NCI-H1092 treated with DMSO at 0.1 percent for 48 hours (cell line): Measurements from ENCODE around the gene RDH14.
A peak's percentile ranks its signal among the peaks of the same experiment; 100 is the strongest.

Experiments used
- DNase-seq: peaks from one replicate; lab custom pipeline; 2025; lab: John Stamatoyannopoulos, UW

Gene RDH14, protein sequence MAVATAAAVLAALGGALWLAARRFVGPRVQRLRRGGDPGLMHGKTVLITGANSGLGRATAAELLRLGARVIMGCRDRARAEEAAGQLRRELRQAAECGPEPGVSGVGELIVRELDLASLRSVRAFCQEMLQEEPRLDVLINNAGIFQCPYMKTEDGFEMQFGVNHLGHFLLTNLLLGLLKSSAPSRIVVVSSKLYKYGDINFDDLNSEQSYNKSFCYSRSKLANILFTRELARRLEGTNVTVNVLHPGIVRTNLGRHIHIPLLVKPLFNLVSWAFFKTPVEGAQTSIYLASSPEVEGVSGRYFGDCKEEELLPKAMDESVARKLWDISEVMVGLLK

DNA sequence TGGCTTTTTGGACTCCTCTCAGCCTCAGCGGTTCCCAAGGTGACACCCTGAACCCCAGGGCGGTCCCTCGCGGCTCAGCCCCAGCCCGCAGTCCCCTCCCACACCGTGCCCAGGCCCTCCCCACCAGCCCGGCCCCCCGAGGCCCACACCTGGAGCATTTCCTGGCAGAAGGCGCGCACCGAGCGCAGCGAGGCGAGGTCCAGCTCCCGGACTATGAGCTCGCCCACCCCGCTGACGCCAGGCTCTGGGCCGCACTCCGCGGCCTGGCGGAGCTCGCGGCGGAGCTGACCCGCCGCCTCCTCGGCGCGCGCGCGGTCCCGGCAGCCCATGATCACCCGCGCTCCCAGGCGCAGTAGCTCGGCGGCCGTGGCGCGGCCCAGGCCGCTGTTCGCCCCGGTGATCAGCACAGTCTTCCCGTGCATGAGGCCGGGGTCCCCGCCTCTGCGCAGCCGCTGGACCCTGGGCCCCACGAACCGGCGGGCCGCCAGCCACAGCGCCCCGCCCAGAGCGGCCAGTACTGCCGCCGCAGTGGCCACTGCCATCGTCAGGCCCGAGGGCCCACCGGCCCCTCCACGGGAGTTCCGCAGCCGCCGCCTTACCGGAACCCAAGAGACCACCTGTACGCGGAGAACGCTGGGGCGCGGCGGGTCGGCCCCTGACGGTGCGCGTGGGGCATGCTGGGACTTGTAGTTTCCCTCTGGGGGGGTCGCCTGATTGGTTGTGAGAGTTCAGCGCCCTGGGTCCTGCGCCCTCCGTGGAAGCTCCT, at the start of gene RDH14:
Gene RDH14 (minus strand): TSS at position 623 of the 766 bp plus-strand sequence. CDS start 81 bp downstream, at position 542.
- peak; percentile 89 for DNase-seq

DNA sequence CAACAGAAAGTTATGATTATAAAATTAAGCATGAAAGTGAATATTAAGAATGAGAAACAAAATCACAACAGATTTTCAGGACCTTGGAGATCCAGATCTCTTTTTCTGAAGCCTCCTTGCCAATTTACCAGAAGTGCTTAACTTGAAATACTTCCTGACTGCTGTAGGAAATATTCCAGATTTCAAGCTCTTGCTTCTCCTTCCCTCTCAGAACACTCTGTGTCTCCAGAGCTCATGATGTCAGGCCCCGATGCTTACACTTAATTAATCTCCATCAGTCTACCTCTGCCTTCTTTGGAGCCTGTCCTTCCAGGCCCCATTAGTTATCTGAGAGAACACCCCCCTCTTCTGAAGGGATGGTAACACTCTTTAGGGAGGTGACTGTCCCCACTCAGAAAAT, 49.6 kb upstream of the RDH14 start:
- no peak for DNase-seq

DNA sequence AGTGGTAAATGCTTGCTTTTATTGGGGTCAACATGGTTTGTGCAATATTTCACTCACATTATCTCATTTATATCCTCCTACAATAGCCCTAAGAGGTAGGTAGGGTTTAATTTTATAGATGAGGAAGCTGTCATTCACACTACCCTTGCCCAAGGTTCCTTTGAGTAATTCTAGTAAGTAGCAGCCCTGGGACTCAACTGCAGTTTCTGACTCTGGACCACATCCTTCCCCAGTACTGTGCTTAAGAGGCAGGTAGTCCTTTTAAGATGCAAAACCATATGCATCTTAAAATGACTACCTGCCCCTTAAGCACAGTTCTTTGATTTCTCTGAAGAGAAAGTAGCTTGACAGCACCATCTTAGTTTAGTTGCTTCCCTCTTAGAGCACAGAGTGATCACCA, 44.7 kb upstream of the RDH14 start:
- no peak for DNase-seq

DNA sequence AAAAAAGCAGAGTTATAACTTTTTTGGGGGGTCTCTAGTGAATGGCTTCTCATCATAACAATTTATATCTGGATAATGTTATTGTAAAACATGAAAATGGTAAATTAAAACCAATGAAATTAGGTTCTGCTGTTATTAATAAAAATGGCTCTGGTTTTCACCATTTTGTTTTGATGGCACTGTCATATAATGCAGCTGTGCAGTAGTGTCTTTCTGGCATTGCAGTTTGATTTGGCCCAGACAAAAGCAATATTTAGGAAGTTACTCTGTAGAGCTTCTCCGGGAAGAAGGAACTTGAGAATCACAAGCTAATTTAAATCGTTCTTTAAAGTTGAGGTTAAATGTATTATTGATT, 44.1 kb upstream of the RDH14 start:
- DNase-seq, result no peak

DNA sequence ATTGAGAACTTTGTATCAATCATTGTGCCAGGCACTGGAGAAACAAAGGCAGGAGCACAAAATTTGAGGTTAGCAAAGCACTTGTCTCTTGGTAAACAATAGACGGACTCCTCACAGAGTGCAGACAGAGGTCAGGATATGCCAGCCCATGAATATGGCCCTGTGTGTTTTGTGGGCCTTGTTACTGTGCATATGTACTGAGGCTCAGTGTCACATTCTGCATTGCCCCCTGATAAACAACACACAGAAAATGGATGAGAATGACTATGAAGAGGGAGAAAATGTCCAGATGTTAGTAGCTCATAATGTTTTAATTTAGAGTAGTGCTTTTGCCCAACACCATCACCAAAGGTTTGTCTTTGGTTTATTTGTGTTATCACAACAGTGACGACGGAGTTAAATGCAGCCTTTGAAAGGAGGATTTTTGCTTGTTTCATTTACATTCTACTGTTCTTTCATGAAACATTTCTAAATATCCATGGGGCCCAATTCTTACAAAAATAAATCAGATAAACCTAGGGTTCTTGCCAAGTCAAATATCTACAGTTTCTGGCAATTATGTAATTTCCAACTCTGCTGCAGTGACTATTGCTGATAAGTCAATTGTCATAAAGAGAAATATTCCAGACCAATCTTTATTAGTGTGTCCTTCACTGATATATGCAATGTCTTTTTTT, 43.5 kb upstream of the RDH14 start:
- DNase-seq, result no peak

DNA sequence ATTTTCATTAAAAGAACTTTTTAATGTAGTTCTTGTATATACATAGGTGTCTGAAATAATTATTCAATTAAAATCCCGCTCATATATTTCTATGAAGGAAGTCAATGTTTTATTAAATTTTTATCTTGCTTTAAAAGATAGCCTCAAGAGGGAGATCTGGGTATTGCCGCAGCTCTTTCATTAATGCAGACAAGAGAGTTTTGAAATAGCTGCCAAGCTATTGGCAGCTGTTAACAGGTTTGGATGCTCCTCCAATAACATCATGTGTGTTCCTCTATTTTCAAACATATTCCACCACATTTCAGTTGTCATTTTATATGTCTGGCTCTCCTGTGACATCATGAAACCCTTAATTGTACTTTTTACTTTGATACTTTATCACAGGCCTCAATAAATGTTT, 41.8 kb upstream of the RDH14 start:
- DNase-seq, result no peak

DNA sequence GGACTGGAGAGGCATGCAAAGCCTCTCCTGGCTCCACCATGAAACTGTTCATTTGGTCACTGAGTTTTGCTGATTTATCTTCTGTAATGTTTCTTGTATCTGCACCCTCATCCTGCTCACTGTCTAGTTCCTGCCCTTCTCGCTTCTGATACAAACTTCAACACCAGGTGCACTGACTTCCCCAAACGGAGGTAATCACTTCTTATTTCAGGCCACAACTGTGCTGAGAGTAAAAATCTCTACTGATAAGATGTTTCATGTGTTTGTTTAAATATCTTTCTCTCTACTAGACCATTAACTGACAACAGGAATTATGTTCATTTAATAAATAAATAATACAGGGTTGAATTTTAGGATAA, 39.8 kb upstream of the RDH14 start:
- DNase-seq, result no peak

DNA sequence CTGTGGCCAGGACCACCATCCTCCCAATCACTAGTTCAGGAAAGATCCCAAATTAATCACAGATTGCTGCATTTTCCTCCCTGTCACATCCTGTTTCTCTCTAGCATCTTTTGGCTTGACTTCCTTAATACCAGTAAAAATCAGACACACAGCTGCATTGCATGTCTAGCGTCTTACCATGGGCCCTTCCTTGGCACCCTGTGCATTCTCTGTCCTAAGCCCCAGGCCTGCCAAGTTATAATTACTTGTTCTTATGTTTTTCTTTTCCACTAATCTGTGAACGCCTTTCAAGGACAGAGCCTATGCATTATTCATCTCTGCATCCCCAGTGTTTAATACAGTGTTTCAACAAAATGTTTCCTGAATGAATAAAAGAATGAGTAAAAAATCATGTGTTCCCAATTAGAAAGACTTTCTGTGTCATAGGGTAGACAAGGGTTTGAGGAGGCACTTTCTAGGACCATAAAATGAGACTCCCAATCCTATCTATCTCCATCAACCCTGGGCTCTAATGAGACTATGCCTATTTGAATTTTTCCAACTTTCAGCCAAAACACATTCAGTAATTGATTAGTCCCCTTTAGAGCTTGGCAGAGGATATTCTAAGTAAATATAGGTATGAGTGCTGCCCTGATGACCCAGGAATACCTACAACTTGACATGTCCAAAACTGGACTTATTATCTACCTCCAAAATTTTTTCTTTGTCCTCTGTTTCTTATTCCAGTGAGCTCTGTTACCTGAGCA, 39.2 kb upstream of the RDH14 start:
- no peak for DNase-seq

DNA sequence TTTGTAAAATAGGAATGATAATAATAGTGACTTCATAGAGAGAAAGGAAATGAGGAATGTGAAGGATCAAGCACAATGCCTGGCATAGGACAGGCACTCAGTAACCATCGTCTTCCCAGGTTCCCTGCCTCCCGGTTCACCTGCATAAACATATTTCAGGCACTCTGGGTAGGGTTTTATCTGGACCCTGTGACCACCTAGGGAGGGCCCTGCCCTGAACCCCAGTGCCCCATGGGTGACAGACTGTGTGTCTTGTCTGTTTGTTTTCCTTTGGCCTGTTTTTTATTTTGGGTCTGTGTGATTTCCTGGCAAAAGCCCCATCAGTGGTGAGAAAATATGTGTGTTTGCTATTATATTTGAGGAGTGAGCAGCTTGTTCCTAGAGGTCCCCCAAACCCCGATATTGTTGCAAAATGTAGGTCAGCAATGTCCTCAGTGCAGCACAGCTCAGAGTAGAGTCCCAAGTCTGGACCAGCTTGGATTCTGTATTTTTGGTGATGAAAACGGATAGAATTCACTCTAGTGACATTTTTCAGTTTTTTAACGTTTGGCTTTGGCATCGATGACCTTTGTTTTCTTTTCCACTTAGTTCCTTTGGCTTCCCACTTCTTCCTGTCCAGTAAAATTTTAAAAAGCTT, 38.5 kb upstream of the RDH14 start:
- no peak for DNase-seq

DNA sequence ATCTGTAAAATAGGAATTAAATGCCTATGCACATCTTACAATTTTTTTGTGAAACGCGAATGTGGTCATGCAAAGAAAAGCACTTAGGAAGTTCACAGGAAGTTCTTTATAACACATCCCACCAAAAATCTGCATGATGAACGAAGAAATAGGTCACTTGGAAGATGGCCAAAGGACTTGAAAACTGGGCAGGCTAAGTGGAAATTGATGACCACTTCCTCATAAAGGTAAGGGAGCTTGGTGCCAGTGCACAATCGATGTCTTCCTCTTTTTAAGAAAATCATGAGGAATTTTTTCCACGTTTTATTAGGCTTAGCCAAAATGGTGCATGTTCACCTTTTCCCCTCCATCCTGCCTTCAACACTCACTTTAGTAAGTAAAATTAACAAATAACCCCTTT, 37.2 kb upstream of the RDH14 start:
- DNase-seq, result no peak

DNA sequence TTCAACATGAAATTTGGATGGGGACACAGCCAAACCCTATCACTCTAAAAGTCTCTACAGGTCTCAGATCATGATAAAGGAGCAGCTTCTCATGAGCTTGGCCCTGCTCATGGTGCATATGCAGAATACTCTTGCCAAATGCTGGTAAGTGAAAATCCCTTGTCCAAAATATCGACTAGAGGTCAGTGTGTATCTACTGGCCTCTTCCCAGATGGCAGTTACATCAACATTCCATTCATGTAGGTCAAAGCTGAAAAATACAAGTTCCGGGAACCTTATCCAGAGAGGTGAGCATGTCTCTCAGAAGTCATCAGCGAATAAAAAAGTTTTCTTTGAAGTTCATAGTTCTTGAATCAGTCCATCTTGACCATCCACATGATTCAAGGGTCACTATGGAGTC, 36.5 kb upstream of the RDH14 start:
- no peak for DNase-seq

DNA sequence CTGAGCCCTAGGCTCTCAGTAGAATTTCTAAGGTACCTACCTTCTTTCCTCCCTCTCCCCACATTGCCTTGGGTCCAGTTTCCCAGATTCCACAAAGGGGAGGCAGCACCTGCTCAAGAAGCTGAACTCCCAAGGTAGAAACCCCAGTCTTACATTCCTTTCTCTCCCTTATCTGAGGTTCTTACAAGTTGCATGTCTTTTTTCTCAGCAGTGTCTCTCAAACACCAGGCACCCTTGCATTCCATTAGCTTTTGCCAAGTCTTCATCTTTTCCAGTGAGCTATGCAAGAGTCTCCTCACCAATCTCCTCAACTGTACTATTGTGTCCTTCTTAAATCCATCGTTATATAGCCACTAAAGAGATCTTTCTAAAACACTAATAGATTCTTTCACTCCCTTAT, 33.0 kb upstream of the RDH14 start:
- no peak for DNase-seq

DNA sequence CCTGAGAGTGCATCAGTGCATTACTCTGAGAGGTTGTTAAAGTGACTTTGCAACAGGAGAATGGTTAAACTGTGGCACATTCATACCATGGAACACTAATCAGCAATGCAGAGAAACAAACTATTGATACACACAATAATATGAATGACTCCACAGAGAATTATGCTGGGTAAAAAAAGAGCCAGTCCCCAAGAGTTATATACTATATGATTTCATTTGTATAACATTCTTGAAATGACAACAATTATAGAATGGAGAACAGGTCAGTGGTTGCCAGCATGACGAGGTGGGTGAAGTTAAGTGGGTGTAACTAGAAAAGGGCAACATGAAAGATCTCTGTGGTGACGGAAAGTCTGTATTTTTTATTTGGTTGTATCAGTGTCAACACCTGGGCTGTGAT, 31.9 kb upstream of the RDH14 start:
- no peak for DNase-seq

DNA sequence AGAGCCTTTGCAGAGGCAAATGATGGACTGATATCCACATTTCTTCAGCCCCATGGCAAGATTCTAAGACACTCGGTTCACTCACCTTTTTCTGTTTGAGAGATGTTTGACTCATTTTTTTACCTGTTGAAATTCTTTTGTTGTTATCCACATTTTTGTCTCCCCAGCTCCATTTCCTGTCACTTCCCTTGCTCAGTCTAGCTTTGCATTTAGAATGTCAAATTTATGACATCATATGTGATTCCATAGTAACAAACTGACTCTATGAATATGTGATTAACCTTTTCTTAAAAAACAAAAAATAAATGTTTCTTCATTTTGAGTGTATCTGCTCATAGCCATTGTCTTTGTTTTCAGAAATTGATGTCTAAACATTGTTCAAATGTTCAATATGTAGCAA, 28.9 kb upstream of the RDH14 start, which contains the start of gene NT5C1B:
Gene NT5C1B (minus strand): TSS at position 216 of the 400 bp plus-strand sequence. CDS start 101 bp downstream, at position 115.
- DNase-seq, result no peak

DNA sequence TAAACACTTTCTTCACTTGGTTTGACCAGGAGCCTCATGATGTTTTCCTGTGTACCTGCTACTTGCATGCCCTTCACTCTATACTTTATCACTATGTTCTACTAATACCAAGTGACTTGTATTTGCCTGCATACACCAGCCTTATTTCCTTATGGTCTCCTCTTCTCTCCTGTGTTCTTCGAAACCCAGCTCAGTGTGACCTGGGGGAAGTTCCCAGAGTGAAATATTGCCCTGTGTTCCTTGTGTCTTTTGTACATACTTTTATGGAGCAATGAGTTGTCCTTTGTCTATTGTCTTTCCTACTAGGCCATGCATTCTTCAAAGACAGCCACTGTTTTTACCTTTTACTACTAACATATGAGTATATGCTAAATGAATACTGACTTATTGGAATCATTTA, 28.3 kb upstream of the RDH14 start:
- no peak for DNase-seq

DNA sequence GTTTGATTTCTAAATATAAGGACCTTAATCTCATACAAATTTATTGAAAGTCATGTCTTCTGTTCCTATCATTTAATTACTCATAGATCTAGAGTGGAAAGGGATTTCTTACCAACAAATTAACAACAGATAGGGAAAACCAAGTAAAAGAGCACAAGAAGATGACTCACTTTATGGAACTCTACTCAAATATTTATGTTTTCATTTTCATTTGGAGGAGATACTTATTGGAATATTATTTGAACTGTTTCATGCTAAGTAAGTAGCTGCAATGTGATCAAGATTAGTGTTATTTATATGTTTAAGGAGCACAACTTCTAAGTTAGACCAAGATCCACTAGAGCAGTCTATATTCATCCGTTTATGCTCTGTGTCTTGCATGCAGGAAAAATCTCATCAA, 27.6 kb upstream of the RDH14 start:
- DNase-seq, result no peak

DNA sequence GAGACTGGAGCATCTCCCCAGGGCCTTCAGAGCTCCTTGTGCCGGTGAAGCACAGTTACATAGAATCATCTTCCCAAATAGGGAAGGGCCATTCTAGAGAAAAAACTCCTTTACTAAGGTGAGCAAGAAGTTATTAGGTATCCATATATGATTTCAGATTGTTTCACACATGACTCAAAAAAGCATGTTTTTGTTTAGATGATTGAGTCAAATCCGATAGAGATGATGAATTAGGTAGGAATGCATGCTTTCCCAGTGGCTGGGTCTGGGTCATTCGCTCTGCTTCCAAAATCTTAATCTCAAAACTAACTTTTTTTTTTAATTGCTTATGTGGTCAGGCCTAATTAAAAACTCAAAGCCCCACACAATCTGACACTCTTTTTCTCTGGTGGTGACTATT, 25.1 kb upstream of the RDH14 start:
- no peak for DNase-seq

DNA sequence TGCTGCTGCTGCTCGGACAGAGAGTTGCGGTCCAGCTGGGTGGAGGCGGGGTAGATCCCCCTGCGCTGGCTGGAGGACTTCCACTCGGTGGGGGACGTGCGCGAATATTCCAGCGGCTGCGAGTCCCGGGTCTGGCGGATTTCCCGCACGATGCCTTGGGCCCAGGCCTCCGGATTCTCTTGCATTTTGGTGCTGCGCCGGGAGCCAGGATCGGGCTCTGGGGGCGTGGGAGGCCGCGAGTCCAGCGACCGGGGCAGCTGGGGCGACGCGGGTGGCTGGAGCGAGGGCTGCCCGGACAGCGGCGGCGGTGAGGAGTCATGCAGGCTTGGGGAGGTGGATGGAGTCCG, 24.1 kb upstream of the RDH14 start:
- DNase-seq, result no peak

DNA sequence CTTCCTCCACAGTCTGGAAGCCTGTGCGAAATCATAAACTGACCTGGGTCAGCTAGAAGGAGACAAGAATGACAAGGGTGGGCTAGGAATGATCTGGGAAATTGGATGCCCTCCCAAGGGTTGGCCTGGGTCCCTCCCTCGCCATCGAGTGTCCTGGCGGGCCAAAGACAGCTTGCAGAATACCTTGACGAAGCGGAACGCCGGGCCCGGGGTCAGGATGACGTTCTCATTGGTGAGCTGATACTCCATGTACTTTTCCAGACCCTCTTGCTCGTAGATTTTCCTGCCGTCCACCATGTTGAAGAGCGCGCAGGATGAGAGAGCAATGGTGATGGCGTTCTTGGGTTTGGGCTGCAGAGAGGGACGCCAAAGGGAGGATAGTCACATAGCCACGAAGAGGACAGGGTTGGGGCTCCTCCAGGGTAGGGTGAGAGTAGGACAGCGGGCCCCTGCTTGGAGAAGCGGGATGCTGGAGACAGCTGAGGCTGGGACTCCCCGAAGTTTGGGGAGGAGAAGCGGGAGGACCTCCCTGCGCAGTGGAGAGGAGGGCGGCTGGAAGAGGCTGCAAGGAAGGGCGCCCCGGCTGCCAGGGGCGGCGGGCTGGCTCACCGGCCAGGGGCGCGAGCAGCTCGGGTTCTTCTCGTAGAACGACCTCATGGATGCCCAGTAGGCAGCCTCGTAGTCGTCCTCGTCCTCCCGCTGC, 23.6 kb upstream of the RDH14 start:
- DNase-seq, result no peak

DNA sequence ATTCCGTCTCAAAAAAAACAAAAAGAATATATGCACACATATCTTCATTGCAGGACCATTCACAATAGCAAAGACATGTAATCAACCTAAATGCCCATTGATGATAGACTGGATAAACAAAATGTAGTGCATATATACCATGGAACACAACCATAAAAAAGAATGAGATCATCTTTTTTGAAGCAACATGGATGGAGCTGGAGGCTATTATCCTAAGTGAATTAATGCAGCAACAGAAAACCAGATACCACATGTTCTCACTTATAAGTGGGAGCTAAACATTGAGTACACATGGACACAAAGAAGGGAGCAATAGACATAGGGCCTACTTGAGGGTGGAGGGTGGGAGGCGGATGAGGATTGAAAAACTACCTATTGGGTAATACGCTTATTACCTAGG, 20.2 kb upstream of the RDH14 start:
- no peak for DNase-seq

DNA sequence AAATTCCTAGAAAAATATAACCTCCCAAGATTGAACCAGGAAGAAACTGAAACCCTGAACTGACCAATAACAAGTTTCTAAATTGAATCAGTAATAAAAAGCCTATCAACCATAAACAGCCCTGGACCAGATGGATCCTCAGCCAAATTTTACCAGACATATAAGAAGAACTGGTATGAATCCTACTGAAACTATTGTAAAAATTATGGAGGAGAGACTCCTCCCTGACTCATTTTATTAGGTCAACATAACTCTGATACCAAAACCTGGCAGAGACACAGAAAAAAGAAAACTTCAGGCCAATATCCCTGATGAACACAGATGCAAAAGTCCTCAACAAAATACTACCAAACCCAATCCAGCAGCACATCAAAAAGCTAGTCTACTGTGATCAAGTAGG, 17.6 kb upstream of the RDH14 start:
- no peak for DNase-seq
